NCI-H510A treated with DMSO at 0.1 percent for 48 hours (cell line): Measurements from ENCODE around the gene ENOX1.
A peak's percentile ranks its signal among the peaks of the same experiment; 100 is the strongest.

Experiments
- DNase-seq: peaks from one replicate; lab custom pipeline; 2025; lab: John Stamatoyannopoulos, UW

Gene ENOX1

GRCh38 chr13:43289470-43290255 is 497.1 kb downstream of the ENOX1 start:
- DNase-seq = no peak

- no peak for DNase-seq
Observed at GRCh38 chr13:43286751-43287150, 500.0 kb downstream of the ENOX1 start.

- no peak for DNase-seq
Observed at GRCh38 chr13:43285933-43286597, 500.7 kb downstream of the ENOX1 start.

- DNase-seq = no peak
Observed at GRCh38 chr13:43284162-43284561, 502.6 kb downstream of the ENOX1 start.

- DNase-seq = no peak
Observed at GRCh38 chr13:43279696-43280095, 507.1 kb downstream of the ENOX1 start.

GRCh38 chr13:43278127-43278526 is 508.6 kb downstream of the ENOX1 start:
- DNase-seq = no peak

GRCh38 chr13:43277142-43277541 is 509.6 kb downstream of the ENOX1 start:
- DNase-seq = no peak

GRCh38 chr13:43274881-43275280 is 511.9 kb downstream of the ENOX1 start:
- DNase-seq = no peak

GRCh38 chr13:43273362-43273761 is 513.4 kb downstream of the ENOX1 start:
- DNase-seq = no peak

GRCh38 chr13:43272851-43273250 is 513.9 kb downstream of the ENOX1 start:
- DNase-seq = no peak

- no peak for DNase-seq
Observed at GRCh38 chr13:43271152-43271551, 515.6 kb downstream of the ENOX1 start.

GRCh38 chr13:43270130-43270830 is 516.5 kb downstream of the ENOX1 start:
- DNase-seq = no peak

GRCh38 chr13:43269037-43269481 is 517.7 kb downstream of the ENOX1 start:
- DNase-seq = no peak

GRCh38 chr13:43268632-43269031 is 518.1 kb downstream of the ENOX1 start:
- DNase-seq = peak; percentile 5

- no peak for DNase-seq
Observed at GRCh38 chr13:43267916-43268315, 518.9 kb downstream of the ENOX1 start.

- no peak for DNase-seq
Observed at GRCh38 chr13:43266936-43267615, 519.7 kb downstream of the ENOX1 start.

GRCh38 chr13:43265028-43265427 is 521.7 kb downstream of the ENOX1 start:
- DNase-seq = no peak

GRCh38 chr13:43264458-43264857 is 522.3 kb downstream of the ENOX1 start:
- DNase-seq = no peak

- DNase-seq = no peak
Observed at GRCh38 chr13:43263047-43263446, 523.7 kb downstream of the ENOX1 start.

- no peak for DNase-seq
Observed at GRCh38 chr13:43260999-43261398, 525.8 kb downstream of the ENOX1 start.

GRCh38 chr13:43258771-43259170 is 528.0 kb downstream of the ENOX1 start:
- DNase-seq = no peak

GRCh38 chr13:43257765-43258164 is 529.0 kb downstream of the ENOX1 start:
- DNase-seq = no peak
